ENCODE measurements around the gene COL5A1.
"Not testable (repeated sequence)": the region's sequence is repeated elsewhere in the genome, so short reads cannot be mapped to it uniquely, and the experiment has no call there.

COL5A1 gene

GRCh38 chr9:134838651-134839454, 197.2 kb downstream of the COL5A1 start:
- no peak for DNase-seq (ENCODE audit: low spot score)

DNA sequence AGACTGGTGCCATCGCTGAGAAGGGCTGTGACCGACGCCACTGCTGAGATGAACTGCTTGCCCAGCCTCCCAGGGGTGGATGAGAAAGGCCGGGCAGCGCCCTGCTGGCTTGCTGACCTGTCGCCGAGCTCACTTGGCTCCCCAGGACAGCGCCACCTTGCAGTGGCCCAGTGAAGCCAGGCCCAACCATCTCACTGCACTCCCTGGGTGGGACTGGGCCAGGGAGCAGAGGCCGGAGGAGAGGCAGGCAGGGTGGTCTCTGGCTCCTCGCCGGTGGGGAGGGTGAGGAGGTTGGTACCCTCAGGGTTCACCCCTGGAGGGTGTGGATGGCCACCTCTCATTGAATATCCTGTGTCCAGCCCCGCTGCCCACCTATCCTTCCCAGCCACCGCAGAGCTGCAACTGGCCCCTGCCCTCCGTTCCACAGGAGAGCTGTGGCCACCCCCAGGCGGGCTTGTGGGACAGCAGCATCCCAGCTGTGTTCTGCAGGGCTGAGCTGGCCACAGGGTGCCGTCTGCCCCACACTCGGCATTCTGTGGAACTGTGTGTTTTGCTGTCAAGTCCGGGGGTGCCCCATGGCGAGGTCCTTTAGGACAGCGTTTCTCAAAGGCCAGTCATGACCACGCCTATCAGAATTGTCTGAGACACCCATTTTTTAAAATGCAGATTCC, 198.0 kb downstream of the COL5A1 start:
- DNase-seq (ENCODE audit: low spot score) = no peak

DNA sequence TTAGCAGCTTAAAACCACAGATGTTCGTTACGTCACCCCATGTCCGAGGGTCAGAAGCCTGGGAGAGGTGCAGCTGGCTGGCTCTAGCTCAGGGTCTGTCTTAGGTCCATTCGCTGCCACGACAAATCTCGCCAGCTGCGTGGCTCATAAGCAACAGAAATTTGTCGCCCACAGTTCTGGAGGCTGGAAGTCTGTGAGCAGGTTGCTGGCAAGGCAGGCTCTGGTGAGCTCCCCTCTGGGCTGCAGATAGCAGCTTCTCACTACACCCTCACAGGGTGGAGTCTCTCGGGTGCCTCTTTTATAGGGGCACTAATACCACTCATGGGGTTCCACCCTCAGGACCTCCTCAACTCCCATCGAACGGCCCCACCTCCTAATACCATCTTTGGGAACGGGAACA, 198.9 kb downstream of the COL5A1 start:
- no peak for DNase-seq (ENCODE audit: low spot score)

GRCh38 chr9:134841180-134841904, 199.7 kb downstream of the COL5A1 start:
- no peak for DNase-seq (ENCODE audit: low spot score)

GRCh38 chr9:134842321-134842720, 200.7 kb downstream of the COL5A1 start:
- DNase-seq (ENCODE audit: low spot score) = no peak

DNA sequence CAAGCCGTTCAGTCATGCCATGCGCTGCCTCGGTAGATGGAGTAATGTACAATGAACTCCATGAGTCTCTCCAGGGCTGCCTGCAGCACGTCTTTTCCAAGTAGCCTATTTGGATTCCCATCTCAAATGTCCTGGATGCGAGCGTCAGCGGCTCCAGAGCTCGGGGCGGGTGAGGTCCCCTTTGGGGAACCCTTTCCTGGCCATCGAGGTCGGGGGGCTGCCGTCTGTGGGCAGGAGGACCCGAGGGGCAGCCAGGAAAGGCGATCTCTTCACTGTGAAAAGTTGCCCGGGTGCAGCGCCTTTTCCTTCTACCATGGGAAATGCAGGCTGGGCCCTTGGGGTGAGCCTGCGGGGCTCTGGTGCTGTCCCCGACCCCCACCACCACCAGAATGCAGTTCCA, 202.1 kb downstream of the COL5A1 start:
- no peak for DNase-seq (ENCODE audit: low spot score)

GRCh38 chr9:134844821-134845220, 203.2 kb downstream of the COL5A1 start:
- no peak for DNase-seq (ENCODE audit: low spot score)

GRCh38 chr9:134846187-134846586, 204.6 kb downstream of the COL5A1 start:
- DNase-seq (ENCODE audit: low spot score) = no peak

- no peak for DNase-seq (ENCODE audit: low spot score)
Measured at GRCh38 chr9:134846699-134847098, 205.1 kb downstream of the COL5A1 start.

DNA sequence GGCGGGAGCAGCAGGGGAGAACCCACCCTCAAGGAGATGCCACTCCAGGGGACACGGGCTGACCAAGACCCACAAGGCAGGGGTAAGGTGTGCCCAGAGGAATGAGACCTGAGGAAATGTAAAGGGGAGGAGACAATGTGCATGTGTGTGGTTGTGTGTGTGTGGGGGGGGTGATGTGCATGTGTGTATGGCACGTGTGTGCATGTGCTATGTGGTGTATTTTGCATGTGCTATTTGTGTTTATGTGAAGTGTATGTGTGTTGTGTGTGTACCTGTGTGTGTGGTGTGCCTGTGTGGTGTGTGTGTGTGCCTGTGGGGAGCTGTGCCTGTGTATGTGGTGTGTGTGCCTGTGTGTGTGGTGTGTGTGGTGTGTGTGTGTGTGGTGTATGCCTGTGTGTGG, 205.5 kb downstream of the COL5A1 start:
- no peak for DNase-seq (ENCODE audit: low spot score)

DNA sequence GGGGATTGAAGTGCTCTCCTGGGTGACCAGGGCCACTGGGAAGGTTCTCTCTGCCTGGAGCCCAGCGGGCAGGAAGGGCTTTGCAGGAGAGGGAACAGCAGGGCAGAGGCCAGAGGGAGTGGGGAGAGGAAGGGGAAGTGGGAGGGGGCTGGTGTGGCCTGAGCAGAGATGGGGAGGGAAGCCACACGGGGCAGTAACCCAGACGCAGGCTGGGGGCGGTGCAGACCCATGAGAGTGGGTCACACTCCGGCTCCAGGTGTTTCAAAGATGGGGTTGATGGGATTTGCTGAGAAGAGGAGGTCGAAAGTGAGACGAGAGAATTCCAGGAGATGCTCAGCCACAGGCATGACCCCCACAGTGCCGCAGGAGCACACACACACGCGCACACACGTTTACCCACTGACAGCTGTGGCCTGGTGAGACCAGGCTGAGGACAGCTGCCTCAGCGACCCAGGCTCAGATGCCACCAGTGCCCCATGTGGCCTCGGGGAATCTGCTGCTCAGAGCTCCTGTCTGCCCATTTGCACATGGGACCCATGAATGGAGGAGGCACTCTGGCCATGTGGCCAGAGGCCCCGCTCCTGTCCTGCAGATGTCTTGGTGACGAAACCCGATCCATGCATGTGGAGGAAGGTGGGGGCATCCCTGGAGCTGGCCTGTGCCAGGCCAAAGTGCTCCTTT, 206.3 kb downstream of the COL5A1 start:
- no peak for DNase-seq (ENCODE audit: low spot score)

- no peak for DNase-seq (ENCODE audit: low spot score)
Measured at GRCh38 chr9:134848504-134848903, 206.9 kb downstream of the COL5A1 start.

- DNase-seq (ENCODE audit: low spot score) = no peak
Measured at GRCh38 chr9:134850611-134851010, 209.0 kb downstream of the COL5A1 start.

GRCh38 chr9:134851020-134851419, 209.4 kb downstream of the COL5A1 start:
- DNase-seq (ENCODE audit: low spot score) = no peak

DNA sequence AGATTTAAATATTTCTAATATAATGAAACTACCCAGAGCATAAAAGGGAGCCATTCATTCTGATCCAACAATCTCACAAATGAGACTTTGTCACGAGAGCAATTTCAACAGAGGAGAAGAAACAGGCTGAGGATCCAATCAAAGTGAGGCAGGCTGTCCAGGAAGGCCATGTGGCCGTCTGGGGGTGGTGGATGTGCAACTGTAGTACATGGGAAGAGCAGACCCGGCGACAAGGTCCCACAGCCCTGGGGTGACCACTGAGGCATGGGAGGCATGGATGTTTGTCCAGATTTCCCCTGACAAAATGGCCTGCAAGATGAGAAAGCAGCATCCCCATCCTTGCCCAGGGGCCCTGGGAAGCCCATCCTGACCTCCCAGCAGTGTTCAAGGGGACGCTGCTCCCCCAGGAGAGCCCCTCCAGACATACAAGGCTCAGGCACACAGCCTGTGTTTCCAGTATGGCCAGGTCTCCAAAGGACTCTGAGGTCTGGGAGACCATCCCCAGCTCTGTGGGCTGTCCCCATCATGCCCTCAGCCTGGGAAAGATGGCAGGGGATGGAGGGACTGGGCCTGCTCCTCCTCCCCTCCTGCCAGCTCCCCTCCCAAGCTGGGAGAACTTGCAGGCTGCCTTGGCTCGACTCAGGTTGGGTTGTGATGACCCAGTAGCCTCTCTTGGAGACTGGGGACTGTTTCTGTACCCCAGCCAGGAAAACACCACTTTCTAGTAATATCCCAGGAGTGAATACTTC, 211.5 kb downstream of the COL5A1 start:
- no peak for DNase-seq (ENCODE audit: low spot score)

GRCh38 chr9:134853893-134854292, 212.3 kb downstream of the COL5A1 start:
- DNase-seq (ENCODE audit: low spot score) = no peak

DNA sequence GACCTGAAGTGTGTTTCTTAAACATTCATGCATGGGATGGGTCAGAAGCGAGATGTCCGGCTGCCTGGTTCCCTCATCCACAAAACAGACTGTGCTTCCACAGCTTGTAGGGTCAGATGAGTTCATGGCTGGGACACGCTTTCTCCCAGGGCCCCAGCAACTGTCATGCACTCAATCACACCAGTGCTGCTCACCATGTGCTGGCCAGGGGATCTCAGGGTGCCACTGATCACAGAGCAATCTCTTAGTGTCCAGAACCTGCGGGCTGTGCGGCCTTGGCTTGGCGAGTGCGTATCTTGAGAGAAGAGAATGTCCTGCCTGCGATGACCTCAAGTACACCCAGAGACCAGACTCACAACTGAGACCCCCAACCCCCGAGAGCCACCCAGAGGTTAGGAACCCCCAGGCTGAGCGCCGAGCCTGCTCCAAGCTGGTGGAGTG, 213.0 kb downstream of the COL5A1 start:
- no peak for DNase-seq (ENCODE audit: low spot score)

GRCh38 chr9:134855231-134855899, 213.8 kb downstream of the COL5A1 start:
- DNase-seq (ENCODE audit: low spot score) = no peak

GRCh38 chr9:134855900-134856377, 214.3 kb downstream of the COL5A1 start:
- no peak for DNase-seq (ENCODE audit: low spot score)

GRCh38 chr9:134857451-134857850, 215.8 kb downstream of the COL5A1 start:
- not testable (repeated sequence) for DNase-seq (ENCODE audit: low spot score)

All from D341Med (cell line).